ENCODE measurements around the gene AFTPH.

GRCh38 chr2:64581777-64582539, 57.8 kb downstream of the AFTPH start:
- no peak for TF ChIP-seq EP300 (IDR thresholded peaks at IDR 0.05; ENCODE audit: low read length)
- no peak for TF ChIP-seq CTCF (IDR thresholded peaks at IDR 0.05 in 2 of 3, conservative IDR thresholded peaks at IDR 0.05 in 1 of 3; ENCODE audit: insufficient read depth in 2 of 3, low read depth in 1 of 3, low read length in 3 of 3)
- TF ChIP-seq YY1 (IDR thresholded peaks at IDR 0.05; ENCODE audit: borderline replicate concordance in 1 of 3, control insufficient read depth in 1 of 3, extremely low read depth in 1 of 3, insufficient read depth in 3 of 3, insufficient read length in 1 of 3, insufficient replicate concordance in 2 of 3, low read depth in 1 of 3, low read length in 2 of 3), result no peak
- TF ChIP-seq ESRRA (IDR thresholded peaks at IDR 0.05; ENCODE audit: borderline replicate concordance, low read depth), result no peak
- TF ChIP-seq HIVEP1 (CRISPR knock-in tag; IDR thresholded peaks at IDR 0.05), result no peak
- TF ChIP-seq EZH2 (IDR thresholded peaks at IDR 0.05; ENCODE audit: borderline replicate concordance, low read depth, low read length), result no peak
- TF ChIP-seq MAZ (CRISPR knock-in tag; conservative IDR thresholded peaks at IDR 0.05 in 1 of 2, IDR thresholded peaks at IDR 0.05 in 1 of 2), result no peak
- TF ChIP-seq MTA1 (IDR thresholded peaks at IDR 0.05; ENCODE audit: borderline replicate concordance), result no peak
- TF ChIP-seq U2AF1 (optimal IDR thresholded peaks at IDR 0.05; ENCODE audit: low read depth, low read length), result no peak
- TF ChIP-seq ZEB2 (IDR thresholded peaks at IDR 0.05), result no peak
- TF ChIP-seq ZFP36 (IDR thresholded peaks at IDR 0.05; ENCODE audit: low read depth, low read length, partially characterized antibody), result no peak
- no peak for TF ChIP-seq FOXM1 (IDR thresholded peaks at IDR 0.05; ENCODE audit: low read depth)
- no peak for TF ChIP-seq FOXM1 (CRISPR knock-in tag; IDR thresholded peaks at IDR 0.05; ENCODE audit: low read depth)

Data from K562 (cell line).